B cell (primary cell): ENCODE data around the gene C18orf63. TPM values are rescaled to one million over a fixed set of nuclear protein-coding genes. Genes with fewer than 3 reads are reported as not detected.

Experiments
- ATAC-seq: fragments of 200-7000 bp; cut with Tn5 transposase; one replicate; pipeline ENCODE4 v1.10.0; 2021; ENCODE audit warnings: low read depth, mild to moderate bottlenecking, moderate number of reproducible peaks, moderate library complexity
- CTCF ChIA-PET: fragments of 350-600 bp; sonication (Branson Sonifier 250); formaldehyde crosslinking; loops from one replicate; lab custom pipeline; 2021; ENCODE audit warnings: antibody characterized with exemption, inconsistent platforms; lab: Charles Lee
- POLR2A ChIA-PET: fragments of 350-600 bp; sonication (Branson Sonifier 250); formaldehyde crosslinking; loops from one replicate; lab custom pipeline; 2021; ENCODE audit warnings: antibody characterized with exemption; lab: Charles Lee
- DNase-seq: peaks from one replicate; pipeline ENCODE4 v3.0.0; 2013
- H2AFZ ChIP-seq: 2 replicates; pipeline ENCODE4 v1.6.1; 2012; ENCODE audit warnings: mild to moderate bottlenecking, low read depth, low read length; ENCODE audit not compliant: insufficient read depth, poor library complexity, severe bottlenecking
- H3K27ac ChIP-seq, 2 donors: 1 replicate in 1 of 2; 2 replicates in 1 of 2; pipeline ENCODE4 v1.5.1; 2012 to 2013; ENCODE audit warnings: low read length in 2 of 2, mild to moderate bottlenecking in 2 of 2, moderate library complexity in 1 of 2
- H3K27me3 ChIP-seq, 4 experiments: fragments of 200-600 bp in 1 of 4; sonication (generic) in 1 of 4; replicated peaks in 1 of 4; 1 replicate in 2 of 4; 2 replicates in 2 of 4; pipeline versions ENCODE4 v1.6.1 to v1.7.0; 2013 to 2016; ENCODE audit warnings: low read length in 3 of 4, mild to moderate bottlenecking in 2 of 4, mixed read lengths in 1 of 4, moderate library complexity in 1 of 4; ENCODE audit not compliant: insufficient read depth in 4 of 4, control insufficient read depth in 3 of 4; ENCODE audit errors: control extremely low read depth in 1 of 4
- H3K36me3 ChIP-seq, 2 experiments: replicated peaks in 1 of 2; 1 replicate in 1 of 2; 2 replicates in 1 of 2; pipeline versions ENCODE4 v1.6.1 to v1.7.1; 2013; ENCODE audit warnings: low read length in 1 of 2; ENCODE audit not compliant: insufficient read depth in 2 of 2, control insufficient read depth in 1 of 2; ENCODE audit errors: control extremely low read depth in 1 of 2, extremely low read depth in 1 of 2
- H3K4me1 ChIP-seq, 2 donors: fragments of 200-600 bp in 1 of 2; sonication (generic) in 1 of 2; 1 replicate in 1 of 2; 2 replicates in 1 of 2; pipeline versions ENCODE4 v1.5.1 to v1.6.1; 2013 to 2017; ENCODE audit warnings: low read length in 2 of 2; ENCODE audit not compliant: control insufficient read depth in 2 of 2, insufficient read depth in 2 of 2
- H3K4me2 ChIP-seq: replicated peaks from 2 replicates; pipeline ENCODE3; 2012; ENCODE audit warnings: mild to moderate bottlenecking, low read depth, low read length; ENCODE audit not compliant: poor library complexity, severe bottlenecking
- H3K4me3 ChIP-seq, 5 experiments: fragments of 200-600 bp in 1 of 5; sonication (generic) in 1 of 5; 1 replicate in 3 of 5; 2 replicates in 2 of 5; pipeline versions ENCODE4 v1.5.1 to v1.7.0; 2011 to 2016; ENCODE audit warnings: low read length in 4 of 5, mild to moderate bottlenecking in 4 of 5, low read depth in 2 of 5, control low read depth in 1 of 5, moderate library complexity in 1 of 5; ENCODE audit not compliant: insufficient read depth in 1 of 5; ENCODE audit errors: control extremely low read depth in 1 of 5, extremely low read depth in 1 of 5
- H3K79me2 ChIP-seq: fragments of 200-600 bp; sonication (generic); one replicate; pipeline ENCODE4 v1.6.0; 2016; ENCODE audit warnings: low read length; ENCODE audit not compliant: control insufficient read depth, insufficient read depth
- H3K9ac ChIP-seq: fragments of 200-600 bp; sonication (generic); 2 replicates; pipeline ENCODE4 v1.6.1; 2017; ENCODE audit warnings: mild to moderate bottlenecking, low read length, moderate library complexity
- H3K9me3 ChIP-seq, 3 donors: one replicate each; pipeline versions ENCODE4 v1.6.1 to v1.7.1; 2013; ENCODE audit warnings: low read length in 2 of 3; ENCODE audit not compliant: control insufficient read depth in 2 of 3, insufficient read depth in 1 of 3; ENCODE audit errors: control extremely low read depth in 1 of 3
- H4K20me1 ChIP-seq: 2 replicates; pipeline ENCODE4 v1.6.0; 2012; ENCODE audit warnings: mild to moderate bottlenecking, low read length; ENCODE audit not compliant: insufficient read depth, control insufficient read depth, poor library complexity, severe bottlenecking
- H3K27ac Mint-ChIP-seq: one replicate; pipeline ENCODE4 v1.8.0; 2021; ENCODE audit warnings: mixed read lengths
- H3K27me3 Mint-ChIP-seq: one replicate; pipeline ENCODE4 v1.8.0; 2021; ENCODE audit warnings: mixed read lengths
- H3K4me1 Mint-ChIP-seq: one replicate; pipeline ENCODE4 v1.8.0; 2021; ENCODE audit warnings: mixed read lengths
- H3K4me3 Mint-ChIP-seq: one replicate; pipeline ENCODE4 v1.8.0; 2021; ENCODE audit warnings: mixed read lengths
- H3K9me3 Mint-ChIP-seq: one replicate; pipeline ENCODE4 v1.8.0; 2022; ENCODE audit warnings: mixed read lengths; ENCODE audit not compliant: insufficient read depth
- EZH2 ChIP-seq: IDR thresholded peaks from 2 replicates; pipeline ENCODE4 v1.6.1; 2012; ENCODE audit warnings: borderline replicate concordance, low read depth, mild to moderate bottlenecking, moderate library complexity, low read length; ENCODE audit not compliant: insufficient read depth, poor library complexity, severe bottlenecking
- WGBS: methylation state at CpG from one replicate; pipeline ENCODE4 v1.1.5; 2013; ENCODE audit warnings: missing lambda C conversion rate; ENCODE audit not compliant: insufficient coverage; 5-methylcytosine and 5-hydroxymethylcytosine counted together
- intact Hi-C: fragments of 100-400 bp; cut with micrococcal nuclease; formaldehyde crosslinking; loops from one replicate; pipeline ENCODE4 v1.10.0; 2022
- polyA plus RNA-seq: library from polyadenylated mRNA; depleted of rRNA; stranded (reverse); fragments of >200 nt; gene quantifications from 2 replicates; pipeline ENCODE4 v1.2.3, GENCODE V29; 2012
- total RNA-seq, 2 donors: library from RNA; stranded (reverse); fragments of 120-200 nt in 1 of 2; gene quantifications; 1 replicate in 1 of 2; 2 replicates in 1 of 2; pipeline versions ENCODE4 v1.2.3 to v1.2.4, GENCODE V29; 2013 to 2022
- TF ChIP-seq, protein P1 (sequence below): fragments of 200-600 bp; IDR thresholded peaks from one replicate; pipeline ENCODE4 v1.8.0; 2022; ENCODE audit warnings: antibody characterized with exemption, mild to moderate bottlenecking

C18orf63 gene
- total and polyA plus RNA-seq, 2 donors (not counting 1 experiment from before 2014, with no cell fraction given): not detected

- ChIA-PET CTCF (interaction anchor here (1.0 to 4.0 kb wide), 4 partner anchors 28 to 183 kb away, joined by 3 to 22 read pairs (median 4); no protein-coding TSS in a partner anchor), POLR2A (interaction anchor here (0.6 kb wide), 1 partner anchor 185 kb away, joined by 3 read pairs; no protein-coding TSS in a partner anchor)
- Histone ChIP-seq H3K4me1 (peaks cover 0 to 3% of the 10 kb centered on the region in 2 donors), H3K36me3 (no peaks in the 10 kb centered on the region), H2AFZ (peak overlapping the region; percentile 51), H3K4me2 (no peak overlapping the region), H3K4me3 (no peak overlapping the region), H3K27ac (no peak overlapping the region), H3K27me3 (peaks cover 0 to 4% (median 0%) of the 10 kb centered on the region in 4 experiments), H3K9me3 (peaks cover 0 to 4% (median 0%) of the 10 kb centered on the region in 3 donors), H3K9ac (no peak overlapping the region), H3K79me2 (no peaks in the 10 kb centered on the region), H4K20me1 (no peaks in the 10 kb centered on the region)
- no peak overlapping the region for H3K27ac Mint-ChIP-seq
- intact Hi-C loops: loop anchor here (5.0 kb wide), 1 partner anchor 47 kb away; no protein-coding TSS in a partner anchor
- H3K4me1 Mint-ChIP-seq: no peaks in the 10 kb centered on the region
- 17% methylated on average over 1 of the region's 3 CpGs for WGBS
- peaks cover 22% of the 10 kb centered on the region for H3K27me3 Mint-ChIP-seq
- no peak for ATAC-seq
- H3K9me3 Mint-ChIP-seq: no peaks in the 10 kb centered on the region
- DNase-seq: peak; percentile 65
- no peak for TF ChIP-seq EZH2
- TF ChIP-seq, protein P1, sequence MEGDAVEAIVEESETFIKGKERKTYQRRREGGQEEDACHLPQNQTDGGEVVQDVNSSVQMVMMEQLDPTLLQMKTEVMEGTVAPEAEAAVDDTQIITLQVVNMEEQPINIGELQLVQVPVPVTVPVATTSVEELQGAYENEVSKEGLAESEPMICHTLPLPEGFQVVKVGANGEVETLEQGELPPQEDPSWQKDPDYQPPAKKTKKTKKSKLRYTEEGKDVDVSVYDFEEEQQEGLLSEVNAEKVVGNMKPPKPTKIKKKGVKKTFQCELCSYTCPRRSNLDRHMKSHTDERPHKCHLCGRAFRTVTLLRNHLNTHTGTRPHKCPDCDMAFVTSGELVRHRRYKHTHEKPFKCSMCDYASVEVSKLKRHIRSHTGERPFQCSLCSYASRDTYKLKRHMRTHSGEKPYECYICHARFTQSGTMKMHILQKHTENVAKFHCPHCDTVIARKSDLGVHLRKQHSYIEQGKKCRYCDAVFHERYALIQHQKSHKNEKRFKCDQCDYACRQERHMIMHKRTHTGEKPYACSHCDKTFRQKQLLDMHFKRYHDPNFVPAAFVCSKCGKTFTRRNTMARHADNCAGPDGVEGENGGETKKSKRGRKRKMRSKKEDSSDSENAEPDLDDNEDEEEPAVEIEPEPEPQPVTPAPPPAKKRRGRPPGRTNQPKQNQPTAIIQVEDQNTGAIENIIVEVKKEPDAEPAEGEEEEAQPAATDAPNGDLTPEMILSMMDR: no peak
- no peak overlapping the region for H3K4me3 Mint-ChIP-seq
Measured at GRCh38 chr18:74310411-74310810, 5.2 kb upstream of the C18orf63 start.

- H3K79me2 ChIP-seq: no peaks in the 10 kb centered on the region
- ChIA-PET CTCF (interaction anchor here (1.5 to 4.0 kb wide), 2 partner anchors 28 to 31 kb away, joined by 3 to 22 read pairs; no protein-coding TSS in a partner anchor), POLR2A (interaction anchor here (0.6 kb wide), 1 partner anchor 185 kb away, joined by 3 read pairs; no protein-coding TSS in a partner anchor)
- H3K27me3 ChIP-seq: peaks cover 0 to 4% (median 0%) of the 10 kb centered on the region in 4 experiments
- DNase-seq: no peak
- H3K9ac ChIP-seq: no peak overlapping the region
- no peak for ATAC-seq
- TF ChIP-seq EZH2: no peak
- TF ChIP-seq, protein P1: no peak
- Mint-ChIP-seq H3K4me3 (no peak overlapping the region), H3K9me3 (no peaks in the 10 kb centered on the region), H3K27me3 (peaks cover 22% of the 10 kb centered on the region), H3K4me1 (no peaks in the 10 kb centered on the region), H3K27ac (no peak overlapping the region)
- no peaks in the 10 kb centered on the region for H4K20me1 ChIP-seq
- no peak overlapping the region for H3K4me3 ChIP-seq
- H3K27ac ChIP-seq: no peak overlapping the region
- no peak overlapping the region for H2AFZ ChIP-seq
- peaks cover 0 to 4% (median 0%) of the 10 kb centered on the region in 3 donors for H3K9me3 ChIP-seq
- peaks cover 0 to 3% of the 10 kb centered on the region in 2 donors for H3K4me1 ChIP-seq
- H3K36me3 ChIP-seq: no peaks in the 10 kb centered on the region
- no peak overlapping the region for H3K4me2 ChIP-seq
- 100% methylated on average over 1 of the region's 1 CpG for WGBS
- intact Hi-C loops: loop anchor here (5.0 kb wide), 1 partner anchor 46 kb away; no protein-coding TSS in a partner anchor
Measured at GRCh38 chr18:74311000-74311399, 4.6 kb upstream of the C18orf63 start.
